PFSK-1 (cell line): ENCODE measurements around the gene PTPRT.

Source experiments
- FOXP2 ChIP-seq: optimal IDR thresholded peaks from 2 replicates; pipeline ENCODE3; 2011; ENCODE audit warnings: borderline replicate concordance, control low read depth, inconsistent platforms; ENCODE audit not compliant: insufficient read depth; ENCODE audit errors: extremely low read length, extremely low read depth
- POLR2AphosphoS5 ChIP-seq: IDR thresholded peaks from 2 replicates; pipeline ENCODE4 v1.6.1; 2012; ENCODE audit warnings: low read depth, mild to moderate bottlenecking, control low read depth, low read length, moderate library complexity
- SIN3A ChIP-seq: IDR thresholded peaks from 2 replicates; pipeline ENCODE4 v1.6.1; 2012; ENCODE audit warnings: mild to moderate bottlenecking, low read length, moderate library complexity, borderline replicate concordance; ENCODE audit not compliant: insufficient read depth
- TAF1 ChIP-seq: IDR thresholded peaks from 2 replicates; pipeline ENCODE4 v1.6.1; 2012; ENCODE audit warnings: low read length, control low read depth, borderline replicate concordance; ENCODE audit not compliant: insufficient read depth
- TF ChIP-seq, protein P1 (sequence below), 2 experiments: IDR thresholded peaks; 2 replicates each; pipeline versions ENCODE4 v1.6.1 to v1.8.0; 2011 to 2012; ENCODE audit warnings: low read depth in 2 of 2, low read length in 2 of 2, control low read depth in 1 of 2, inconsistent platforms in 1 of 2, mild to moderate bottlenecking in 1 of 2, moderate library complexity in 1 of 2; ENCODE audit not compliant: insufficient read depth in 1 of 2

The PTPRT gene

DNA sequence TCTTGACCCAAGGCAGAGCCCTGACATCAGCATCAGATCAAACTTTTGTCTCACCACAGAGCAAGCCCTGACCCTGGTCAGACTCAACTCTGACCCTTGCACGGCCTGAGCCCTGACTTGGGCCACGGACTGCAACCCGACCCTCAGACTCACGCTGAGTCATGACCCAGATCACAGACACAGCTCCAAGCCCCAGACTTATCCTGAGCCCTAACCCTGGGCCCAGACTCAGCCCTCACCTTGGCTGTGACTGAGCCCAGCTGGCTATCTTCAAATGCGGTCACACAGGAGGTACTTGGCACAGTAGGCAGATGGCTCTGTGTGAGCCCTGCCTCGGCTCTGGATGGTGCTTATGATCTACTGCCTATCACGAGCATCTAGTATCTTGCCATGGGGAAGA is 602.3 kb downstream of the PTPRT start:
- TF ChIP-seq SIN3A (no peak), TAF1 (no peak), POLR2AphosphoS5 (no peak), FOXP2 (no peak)
- TF ChIP-seq, protein P1, sequence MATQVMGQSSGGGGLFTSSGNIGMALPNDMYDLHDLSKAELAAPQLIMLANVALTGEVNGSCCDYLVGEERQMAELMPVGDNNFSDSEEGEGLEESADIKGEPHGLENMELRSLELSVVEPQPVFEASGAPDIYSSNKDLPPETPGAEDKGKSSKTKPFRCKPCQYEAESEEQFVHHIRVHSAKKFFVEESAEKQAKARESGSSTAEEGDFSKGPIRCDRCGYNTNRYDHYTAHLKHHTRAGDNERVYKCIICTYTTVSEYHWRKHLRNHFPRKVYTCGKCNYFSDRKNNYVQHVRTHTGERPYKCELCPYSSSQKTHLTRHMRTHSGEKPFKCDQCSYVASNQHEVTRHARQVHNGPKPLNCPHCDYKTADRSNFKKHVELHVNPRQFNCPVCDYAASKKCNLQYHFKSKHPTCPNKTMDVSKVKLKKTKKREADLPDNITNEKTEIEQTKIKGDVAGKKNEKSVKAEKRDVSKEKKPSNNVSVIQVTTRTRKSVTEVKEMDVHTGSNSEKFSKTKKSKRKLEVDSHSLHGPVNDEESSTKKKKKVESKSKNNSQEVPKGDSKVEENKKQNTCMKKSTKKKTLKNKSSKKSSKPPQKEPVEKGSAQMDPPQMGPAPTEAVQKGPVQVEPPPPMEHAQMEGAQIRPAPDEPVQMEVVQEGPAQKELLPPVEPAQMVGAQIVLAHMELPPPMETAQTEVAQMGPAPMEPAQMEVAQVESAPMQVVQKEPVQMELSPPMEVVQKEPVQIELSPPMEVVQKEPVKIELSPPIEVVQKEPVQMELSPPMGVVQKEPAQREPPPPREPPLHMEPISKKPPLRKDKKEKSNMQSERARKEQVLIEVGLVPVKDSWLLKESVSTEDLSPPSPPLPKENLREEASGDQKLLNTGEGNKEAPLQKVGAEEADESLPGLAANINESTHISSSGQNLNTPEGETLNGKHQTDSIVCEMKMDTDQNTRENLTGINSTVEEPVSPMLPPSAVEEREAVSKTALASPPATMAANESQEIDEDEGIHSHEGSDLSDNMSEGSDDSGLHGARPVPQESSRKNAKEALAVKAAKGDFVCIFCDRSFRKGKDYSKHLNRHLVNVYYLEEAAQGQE (IDR thresholded peaks at IDR 0.05; ENCODE audit: insufficient read depth in 1 of 2, low read depth in 2 of 2, low read length in 2 of 2) = no peak

DNA sequence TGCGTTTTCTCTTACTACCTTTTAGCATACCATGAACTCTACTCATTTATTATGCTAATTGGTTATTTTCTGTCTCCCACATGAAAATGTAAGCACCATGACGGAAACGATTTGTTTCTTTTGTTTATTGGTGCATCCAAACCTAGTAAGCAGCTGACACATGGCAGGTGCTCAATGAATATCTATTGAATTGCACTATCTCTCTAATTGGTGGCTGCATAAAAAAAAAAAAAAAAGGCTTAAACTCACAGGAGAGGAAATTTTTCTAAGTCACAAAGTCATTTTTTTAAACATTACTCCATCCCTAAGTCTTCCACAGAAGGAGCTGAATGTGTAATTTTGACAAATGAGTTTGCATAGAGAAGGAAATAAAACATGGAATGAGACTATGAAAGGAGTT is 608.4 kb downstream of the PTPRT start:
- no peak for TF ChIP-seq POLR2AphosphoS5

- no peak for TF ChIP-seq POLR2AphosphoS5
- no peak for TF ChIP-seq FOXP2
- TF ChIP-seq, protein P1 (IDR thresholded peaks at IDR 0.05; ENCODE audit: insufficient read depth in 1 of 2, low read depth in 2 of 2, low read length in 2 of 2) = no peak
- no peak for TF ChIP-seq TAF1
- TF ChIP-seq SIN3A = no peak
Observed at GRCh38 chr20:42576167-42576566, 613.5 kb downstream of the PTPRT start.

DNA sequence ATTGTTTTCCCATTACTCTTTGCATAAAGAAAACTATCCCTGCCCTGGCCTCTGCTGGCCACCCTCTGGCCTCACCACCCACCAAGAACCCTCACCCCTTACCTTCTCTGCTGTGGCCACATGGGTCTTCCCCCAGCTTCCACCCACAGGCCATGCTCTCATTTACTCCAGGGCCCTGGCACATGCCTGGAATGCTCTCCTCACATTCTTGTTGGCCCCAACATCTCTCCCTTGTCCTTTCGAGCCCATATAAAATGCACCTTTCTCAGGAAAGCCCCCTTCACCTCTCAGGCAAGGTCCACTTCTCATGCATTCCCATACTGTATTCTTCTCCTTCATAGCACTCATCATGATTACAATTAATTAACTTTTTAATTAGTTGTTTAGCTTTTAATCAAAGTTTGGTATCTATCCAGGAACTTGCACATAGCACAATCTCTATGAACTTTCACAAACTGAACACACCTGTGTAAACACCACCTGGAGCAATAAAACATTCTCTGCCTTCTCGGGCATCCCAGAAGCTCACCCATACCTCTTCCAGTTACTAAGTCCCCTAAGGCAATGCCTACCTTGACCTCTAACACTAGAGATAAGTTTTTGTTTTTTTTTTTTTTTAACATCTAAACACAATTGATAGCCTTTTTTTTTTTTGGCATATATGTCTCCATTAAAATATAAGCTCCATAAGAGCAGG is 617.2 kb downstream of the PTPRT start:
- TF ChIP-seq, protein P1 (IDR thresholded peaks at IDR 0.05; ENCODE audit: insufficient read depth in 1 of 2, low read depth in 2 of 2, low read length in 2 of 2) = no peak
- TF ChIP-seq FOXP2 (no peak), POLR2AphosphoS5 (no peak), SIN3A (no peak), TAF1 (no peak)

GRCh38 chr20:42567409-42567808 is 622.3 kb downstream of the PTPRT start:
- no peak for TF ChIP-seq POLR2AphosphoS5
- TF ChIP-seq, protein P1 (IDR thresholded peaks at IDR 0.05; ENCODE audit: insufficient read depth in 1 of 2, low read depth in 2 of 2, low read length in 2 of 2) = no peak
